ENCODE measurements around the gene DRG2.

Gene DRG2

GRCh38 chr17:18109935-18110485, 22.3 kb downstream of the DRG2 start:
- in situ Hi-C loops (cut with HindIII; ENCODE audit: low pct_unique_long_range_greater_than_20kb, low sequenced_read_pairs): no loop called here
- DNase-seq (ENCODE audit: low read depth in 1 of 2, low spot score in 1 of 2): no peak
- TF ChIP-seq JUND (IDR thresholded peaks at IDR 0.05; ENCODE audit: low read depth): no peak

- no peak for TF ChIP-seq JUND (IDR thresholded peaks at IDR 0.05; ENCODE audit: low read depth)
- no peak for DNase-seq (ENCODE audit: low read depth in 1 of 2, low spot score in 1 of 2)
- in situ Hi-C loops (cut with HindIII; ENCODE audit: low pct_unique_long_range_greater_than_20kb, low sequenced_read_pairs): no loop called here
Measured at GRCh38 chr17:18110636-18111145, 22.9 kb downstream of the DRG2 start.

DNA sequence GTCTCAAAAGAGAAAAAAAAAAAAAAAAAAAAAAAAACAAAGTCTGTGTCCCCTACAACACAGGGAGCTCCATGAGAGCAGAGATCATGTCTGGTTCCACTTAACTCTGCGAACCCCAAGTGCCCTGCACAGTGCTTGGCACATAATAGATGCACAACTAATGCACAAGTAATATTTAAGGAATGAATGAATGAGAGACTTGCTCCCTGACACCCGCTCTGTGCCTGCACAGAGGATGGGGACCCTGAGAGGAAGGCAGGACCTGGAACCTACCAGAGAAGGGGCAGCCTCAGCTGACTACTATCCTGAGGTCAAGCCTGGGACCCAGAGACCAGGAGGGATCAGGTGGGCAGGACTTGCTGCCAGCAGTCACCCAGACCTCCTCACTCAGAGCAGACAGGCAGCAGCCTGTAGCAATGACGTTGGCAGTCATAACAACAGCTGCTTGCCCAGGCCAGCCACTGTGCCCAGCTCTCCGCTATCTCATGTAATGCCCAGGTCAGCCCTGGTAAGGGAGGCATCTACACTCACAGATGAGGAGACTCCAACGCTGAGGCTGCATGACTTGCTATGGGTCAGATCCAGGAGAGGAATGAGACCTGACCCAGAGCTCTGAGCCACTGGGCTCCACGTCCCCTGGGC, 23.7 kb downstream of the DRG2 start:
- in situ Hi-C loops (cut with HindIII; ENCODE audit: low pct_unique_long_range_greater_than_20kb, low sequenced_read_pairs): no loop called here
- DNase-seq (ENCODE audit: low read depth in 1 of 2, low spot score in 1 of 2): no peak
- no peak for TF ChIP-seq JUND (IDR thresholded peaks at IDR 0.05; ENCODE audit: low read depth)

GRCh38 chr17:18115517-18115916, 27.8 kb downstream of the DRG2 start:
- no peak for TF ChIP-seq JUND (IDR thresholded peaks at IDR 0.05; ENCODE audit: low read depth)
- in situ Hi-C loops (cut with HindIII; ENCODE audit: low pct_unique_long_range_greater_than_20kb, low sequenced_read_pairs): no loop called here
- DNase-seq (ENCODE audit: low read depth in 1 of 2, low spot score in 1 of 2): no peak

DNA sequence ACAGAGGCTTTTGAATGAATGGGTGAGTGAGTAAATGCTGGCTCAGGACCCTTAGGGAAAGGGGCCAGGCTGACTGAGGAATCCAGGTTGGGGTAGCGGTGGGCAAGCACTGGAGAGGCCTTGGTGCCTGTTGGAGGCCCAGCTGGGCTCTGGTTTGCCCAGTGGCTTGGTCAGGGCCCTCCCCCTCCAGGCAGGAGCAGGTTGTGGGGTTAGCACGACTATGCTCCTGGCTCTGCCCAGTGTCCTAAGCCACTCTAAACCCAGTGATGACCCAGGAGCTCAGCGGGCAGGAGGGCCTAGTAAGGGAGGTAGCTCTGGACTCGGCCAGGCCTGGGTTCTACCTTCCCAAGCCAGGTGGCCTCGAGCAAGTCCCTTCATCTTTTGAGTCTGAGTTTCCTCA, 28.3 kb downstream of the DRG2 start:
- in situ Hi-C loops (cut with HindIII; ENCODE audit: low pct_unique_long_range_greater_than_20kb, low sequenced_read_pairs): no loop called here
- no peak for DNase-seq (ENCODE audit: low read depth in 1 of 2, low spot score in 1 of 2)
- TF ChIP-seq JUND (IDR thresholded peaks at IDR 0.05; ENCODE audit: low read depth): no peak

- DNase-seq (ENCODE audit: low read depth in 1 of 2, low spot score in 1 of 2): no peak
- in situ Hi-C loops (cut with HindIII; ENCODE audit: low pct_unique_long_range_greater_than_20kb, low sequenced_read_pairs): no loop called here
- no peak for TF ChIP-seq JUND (IDR thresholded peaks at IDR 0.05; ENCODE audit: low read depth)
Measured at GRCh38 chr17:18117533-18117932, 29.8 kb downstream of the DRG2 start.

DNA sequence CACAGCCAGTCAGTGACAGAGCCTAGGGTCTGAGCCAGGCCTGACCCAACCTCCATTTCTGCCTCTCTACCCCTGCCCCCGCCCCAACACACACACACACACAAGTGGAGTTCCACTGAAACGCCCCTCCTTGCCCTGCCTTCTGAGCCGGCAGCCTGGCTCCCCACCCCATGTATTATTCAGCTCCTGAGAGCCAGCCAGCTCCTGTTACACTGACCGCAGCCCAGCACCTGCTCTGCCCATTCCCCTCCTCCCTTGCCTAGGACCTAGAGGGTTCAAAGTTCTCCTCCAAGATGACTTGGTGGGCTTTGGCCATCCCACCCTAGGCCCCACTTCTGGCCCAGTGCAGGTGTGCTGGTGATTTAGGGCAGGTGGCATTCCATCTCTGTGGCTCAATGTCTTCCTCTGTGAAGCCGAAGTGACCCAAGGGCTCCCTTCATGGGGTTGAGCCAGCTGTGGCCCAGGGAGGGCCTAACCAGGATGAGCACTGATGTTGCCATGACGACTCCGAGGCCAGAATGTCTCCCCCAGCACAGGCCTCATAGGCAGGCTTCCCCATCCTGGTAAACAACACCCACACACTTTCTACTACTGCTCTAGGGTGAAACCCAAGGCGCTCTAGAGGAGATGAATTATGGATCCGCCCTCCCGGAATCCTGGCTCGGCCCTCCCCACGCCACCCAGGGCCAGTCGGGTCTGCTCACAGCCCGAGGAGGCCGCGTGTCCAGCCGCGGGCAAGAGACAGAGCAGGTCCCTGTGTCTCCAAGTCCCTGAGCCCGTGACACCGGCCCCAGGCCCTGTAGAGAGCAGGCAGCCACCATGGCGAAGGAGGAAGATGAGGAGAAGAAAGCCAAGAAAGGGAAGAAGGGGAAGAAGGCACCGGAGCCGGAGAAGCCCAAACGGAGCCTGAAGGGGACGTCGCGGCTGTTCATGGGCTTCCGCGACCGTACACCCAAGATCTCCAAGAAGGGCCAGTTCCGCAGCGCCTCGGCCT, 30.5 kb downstream of the DRG2 start:
- in situ Hi-C loops (cut with HindIII; ENCODE audit: low pct_unique_long_range_greater_than_20kb, low sequenced_read_pairs): no loop called here
- no peak for TF ChIP-seq JUND (IDR thresholded peaks at IDR 0.05; ENCODE audit: low read depth)
- no peak for DNase-seq (ENCODE audit: low read depth in 1 of 2, low spot score in 1 of 2)

DNA sequence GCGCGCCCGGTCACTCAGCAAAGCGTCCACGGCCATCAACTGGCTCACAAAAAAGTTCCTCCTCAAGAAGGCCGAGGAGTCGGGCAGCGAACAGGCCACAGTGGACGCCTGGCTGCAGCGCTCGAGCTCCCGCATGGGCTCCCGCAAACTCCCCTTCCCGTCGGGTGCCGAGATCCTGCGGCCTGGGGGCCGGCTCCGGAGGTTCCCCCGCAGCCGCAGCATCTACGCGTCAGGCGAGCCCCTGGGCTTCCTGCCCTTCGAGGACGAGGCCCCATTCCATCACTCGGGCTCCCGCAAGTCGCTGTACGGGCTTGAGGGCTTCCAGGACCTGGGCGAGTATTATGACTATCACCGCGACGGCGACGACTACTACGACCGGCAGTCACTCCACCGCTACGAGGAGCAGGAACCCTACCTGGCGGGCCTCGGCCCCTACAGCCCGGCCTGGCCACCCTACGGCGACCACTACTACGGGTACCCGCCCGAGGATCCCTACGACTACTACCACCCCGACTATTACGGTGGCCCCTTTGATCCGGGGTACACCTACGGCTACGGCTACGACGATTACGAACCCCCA, 31.5 kb downstream of the DRG2 start:
- in situ Hi-C loops (cut with HindIII; ENCODE audit: low pct_unique_long_range_greater_than_20kb, low sequenced_read_pairs): no loop called here

GRCh38 chr17:18119938-18120337, 32.2 kb downstream of the DRG2 start:
- no peak for TF ChIP-seq JUND (IDR thresholded peaks at IDR 0.05; ENCODE audit: low read depth)
- in situ Hi-C loops (cut with HindIII; ENCODE audit: low pct_unique_long_range_greater_than_20kb, low sequenced_read_pairs): no loop called here

More for the DNA sequence above, 31.5 kb downstream of the DRG2 start:
- DNase-seq (ENCODE audit: low read depth in 1 of 2, low spot score in 1 of 2): no peak
- TF ChIP-seq JUND (IDR thresholded peaks at IDR 0.05; ENCODE audit: low read depth): no peak

GRCh38 chr17:18120461-18121017, 32.8 kb downstream of the DRG2 start:
- in situ Hi-C loops (cut with HindIII; ENCODE audit: low pct_unique_long_range_greater_than_20kb, low sequenced_read_pairs): no loop called here
- no peak for DNase-seq (ENCODE audit: low read depth in 1 of 2, low spot score in 1 of 2)
- TF ChIP-seq JUND (IDR thresholded peaks at IDR 0.05; ENCODE audit: low read depth): no peak

More at GRCh38 chr17:18119938-18120337, 32.2 kb downstream of the DRG2 start:
- DNase-seq (ENCODE audit: low read depth in 1 of 2, low spot score in 1 of 2): no peak

DNA sequence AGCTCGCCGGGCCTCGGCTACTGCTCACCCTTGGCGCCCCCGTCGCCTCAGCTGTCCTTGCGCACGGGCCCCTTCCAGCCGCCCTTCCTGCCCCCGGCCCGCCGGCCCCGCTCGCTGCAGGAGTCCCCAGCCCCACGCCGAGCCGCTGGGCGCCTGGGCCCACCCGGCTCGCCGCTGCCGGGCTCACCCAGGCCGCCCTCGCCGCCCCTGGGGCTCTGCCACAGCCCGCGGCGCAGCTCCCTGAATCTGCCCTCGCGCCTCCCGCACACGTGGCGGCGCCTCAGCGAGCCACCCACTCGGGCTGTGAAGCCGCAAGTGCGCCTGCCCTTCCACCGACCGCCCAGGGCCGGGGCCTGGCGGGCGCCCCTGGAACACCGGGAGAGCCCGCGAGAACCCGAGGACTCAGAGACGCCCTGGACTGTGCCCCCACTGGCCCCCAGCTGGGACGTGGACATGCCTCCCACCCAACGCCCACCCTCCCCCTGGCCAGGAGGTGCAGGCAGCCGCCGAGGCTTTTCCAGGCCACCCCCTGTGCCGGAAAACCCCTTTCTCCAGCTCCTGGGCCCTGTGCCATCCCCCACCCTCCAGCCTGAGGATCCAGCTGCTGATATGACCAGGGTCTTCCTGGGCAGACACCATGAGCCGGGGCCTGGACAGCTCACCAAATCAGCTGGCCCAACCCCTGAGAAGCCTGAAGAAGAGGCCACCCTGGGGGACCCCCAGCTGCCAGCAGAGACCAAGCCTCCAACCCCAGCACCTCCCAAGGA, 33.6 kb downstream of the DRG2 start:
- TF ChIP-seq JUND (IDR thresholded peaks at IDR 0.05; ENCODE audit: low read depth): no peak
- in situ Hi-C loops (cut with HindIII; ENCODE audit: low pct_unique_long_range_greater_than_20kb, low sequenced_read_pairs): no loop called here

More for the DNA sequence above, 33.6 kb downstream of the DRG2 start:
- no peak for DNase-seq (ENCODE audit: low read depth in 1 of 2, low spot score in 1 of 2)

Measured in T47D (cell line).